ENCODE data around the gene LRRC14B. TPM values are rescaled to one million over a fixed set of nuclear protein-coding genes. Genes with fewer than 3 reads are reported as not detected.

Gene LRRC14B
- total RNA-seq, 1 experiment from 2014 or later: not detected

- Mint-ChIP-seq H3K4me1 (ENCODE audit: low read depth, unreplicated experiment) (no peaks in the 10 kb centered on the region), H3K9me3 (ENCODE audit: low read depth, unreplicated experiment) (no peaks in the 10 kb centered on the region), H3K36me3 (ENCODE audit: insufficient read depth, unreplicated experiment) (no peaks in the 10 kb centered on the region), H3K4me3 (ENCODE audit: low read depth, unreplicated experiment) (no peak overlapping the region), H3K27me3 (ENCODE audit: unreplicated experiment) (peaks cover 50% of the 10 kb centered on the region), H3K27ac (ENCODE audit: unreplicated experiment) (no peak overlapping the region)
- no TSS peak for BruUV-seq (replicated peaks)
- DNase-seq: no peak
- no peak for TF ChIP-seq CTCF (IDR thresholded peaks at IDR 0.05; ENCODE audit: unreplicated experiment)
- CTCF ChIA-PET: no interaction called here
- intact Hi-C loops (cut with micrococcal nuclease; ENCODE audit: unreplicated experiment): no loop called here
Observed at GRCh38 chr5:160921-161802, 30.1 kb upstream of the LRRC14B start.

DNA sequence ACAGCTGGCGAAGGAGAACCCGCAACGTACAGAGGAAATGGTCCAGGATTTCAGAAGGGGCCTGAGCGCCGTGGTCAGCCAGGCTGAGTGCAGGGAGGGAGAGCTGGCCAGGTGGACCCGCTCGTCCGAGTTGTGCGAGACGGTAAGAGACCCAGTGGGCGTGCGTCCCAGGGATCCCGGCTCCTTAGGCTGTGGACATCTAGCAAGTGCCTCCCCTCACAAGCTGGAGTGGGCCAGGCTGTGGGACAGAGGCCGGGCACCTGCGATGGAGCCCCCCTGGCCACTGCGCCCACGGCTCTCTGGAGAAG lies 29.5 kb upstream of the LRRC14B start:
- peaks cover 44% of the 10 kb centered on the region for H3K27me3 Mint-ChIP-seq (ENCODE audit: unreplicated experiment)
- no peaks in the 10 kb centered on the region for H3K9me3 Mint-ChIP-seq (ENCODE audit: low read depth, unreplicated experiment)
- intact Hi-C loops (cut with micrococcal nuclease; ENCODE audit: unreplicated experiment): no loop called here
- no peaks in the 10 kb centered on the region for H3K4me1 Mint-ChIP-seq (ENCODE audit: low read depth, unreplicated experiment)
- TF ChIP-seq CTCF (IDR thresholded peaks at IDR 0.05; ENCODE audit: unreplicated experiment): no peak
- H3K36me3 Mint-ChIP-seq (ENCODE audit: insufficient read depth, unreplicated experiment): peaks cover 4% of the 10 kb centered on the region
- H3K4me3 Mint-ChIP-seq (ENCODE audit: low read depth, unreplicated experiment): no peak overlapping the region
- BruUV-seq (replicated peaks): no TSS peak
- CTCF ChIA-PET: no interaction called here
- no peak overlapping the region for H3K27ac Mint-ChIP-seq (ENCODE audit: unreplicated experiment)
- no peak for DNase-seq

- H3K27me3 Mint-ChIP-seq (ENCODE audit: unreplicated experiment): peaks cover 40% of the 10 kb centered on the region
- intact Hi-C loops (cut with micrococcal nuclease; ENCODE audit: unreplicated experiment): no loop called here
- H3K27ac Mint-ChIP-seq (ENCODE audit: unreplicated experiment): no peak overlapping the region
- no TSS peak for BruUV-seq (replicated peaks)
- CTCF ChIA-PET: no interaction called here
- no peaks in the 10 kb centered on the region for H3K9me3 Mint-ChIP-seq (ENCODE audit: low read depth, unreplicated experiment)
- DNase-seq: no peak
- no peak overlapping the region for H3K4me3 Mint-ChIP-seq (ENCODE audit: low read depth, unreplicated experiment)
- no peaks in the 10 kb centered on the region for H3K4me1 Mint-ChIP-seq (ENCODE audit: low read depth, unreplicated experiment)
- peaks cover 4% of the 10 kb centered on the region for H3K36me3 Mint-ChIP-seq (ENCODE audit: insufficient read depth, unreplicated experiment)
- TF ChIP-seq CTCF (IDR thresholded peaks at IDR 0.05; ENCODE audit: unreplicated experiment): no peak
Observed at GRCh38 chr5:162190-162564, 29.1 kb upstream of the LRRC14B start.

DNA sequence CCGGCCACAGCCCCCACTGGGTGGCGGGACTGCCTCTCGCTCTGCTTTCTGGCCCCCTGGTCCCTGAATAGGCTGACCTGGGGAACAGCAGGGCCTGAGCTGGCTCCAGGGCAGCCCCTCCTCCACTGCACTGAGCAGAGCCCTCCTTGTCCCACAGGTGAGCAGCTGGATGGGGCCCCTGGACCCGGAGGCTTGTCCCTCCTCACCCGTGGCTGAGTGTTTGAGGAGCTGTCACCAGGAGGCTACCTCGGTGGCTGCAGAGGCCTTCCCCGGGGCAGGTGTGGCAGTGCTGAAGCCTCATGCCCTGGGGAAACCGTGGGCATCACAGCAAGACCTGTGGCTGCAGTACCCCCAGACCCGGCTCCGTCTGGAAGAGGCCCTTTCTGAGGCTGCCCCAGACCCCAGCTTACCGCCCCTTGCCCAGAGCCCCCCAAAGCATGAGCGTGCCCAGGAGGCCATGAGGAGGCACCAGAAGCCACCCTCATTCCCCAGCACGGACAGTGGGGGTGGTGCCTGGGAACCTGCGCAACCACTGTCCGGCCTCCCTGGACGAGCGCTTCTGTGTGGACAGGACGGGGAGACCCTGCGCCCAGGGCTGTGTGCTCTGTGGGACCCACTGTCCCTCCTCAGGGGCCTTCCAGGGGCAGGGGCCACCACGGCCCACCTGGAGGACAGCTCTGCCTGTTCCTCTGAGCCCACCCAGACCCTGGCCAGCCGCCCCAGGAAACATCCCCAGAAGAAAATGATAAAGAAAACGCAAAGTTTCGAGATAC lies 28.5 kb upstream of the LRRC14B start:
- H3K36me3 Mint-ChIP-seq (ENCODE audit: insufficient read depth, unreplicated experiment): peaks cover 4% of the 10 kb centered on the region
- no peaks in the 10 kb centered on the region for H3K9me3 Mint-ChIP-seq (ENCODE audit: low read depth, unreplicated experiment)
- peaks cover 35% of the 10 kb centered on the region for H3K27me3 Mint-ChIP-seq (ENCODE audit: unreplicated experiment)
- TF ChIP-seq CTCF (IDR thresholded peaks at IDR 0.05; ENCODE audit: unreplicated experiment): no peak
- intact Hi-C loops (cut with micrococcal nuclease; ENCODE audit: unreplicated experiment): no loop called here
- BruUV-seq (replicated peaks): no TSS peak
- no peak overlapping the region for H3K4me3 Mint-ChIP-seq (ENCODE audit: low read depth, unreplicated experiment)
- no peak for DNase-seq
- CTCF ChIA-PET: no interaction called here
- H3K4me1 Mint-ChIP-seq (ENCODE audit: low read depth, unreplicated experiment): no peaks in the 10 kb centered on the region
- no peak overlapping the region for H3K27ac Mint-ChIP-seq (ENCODE audit: unreplicated experiment)
